H9 (cell line): ENCODE data around the gene RAB35. TPM values are rescaled to one million over a fixed set of nuclear protein-coding genes. Genes with fewer than 3 reads are reported as not detected.

Experiments used
- DNase-seq: peaks from one replicate; pipeline ENCODE4 v3.0.0-alpha.2; 2017
- H2AFZ ChIP-seq: one replicate; pipeline ENCODE4 v1.6.1; 2013; ENCODE audit warnings: mild to moderate bottlenecking, low read length, control low read depth, moderate library complexity
- H2AK5ac ChIP-seq: 2 replicates; pipeline ENCODE4 v1.6.1; 2013; ENCODE audit warnings: low read length, control low read depth, mixed read lengths; ENCODE audit not compliant: insufficient read length
- H2BK120ac ChIP-seq: one replicate; pipeline ENCODE4 v1.6.1; 2013; ENCODE audit warnings: low read depth, mild to moderate bottlenecking, low read length, control low read depth, inconsistent platforms; ENCODE audit not compliant: poor library complexity, severe bottlenecking
- H2BK12ac ChIP-seq: 2 replicates; pipeline ENCODE4 v1.6.1; 2013; ENCODE audit warnings: low read length, control low read depth, mixed read lengths, low read depth; ENCODE audit not compliant: insufficient read length
- H2BK15ac ChIP-seq: 2 replicates; pipeline ENCODE4 v1.6.1; 2013; ENCODE audit warnings: low read depth, low read length, control low read depth
- H2BK20ac ChIP-seq: one replicate; pipeline ENCODE4 v1.6.1; 2013; ENCODE audit warnings: low read depth, mild to moderate bottlenecking, low read length, control low read depth, inconsistent platforms; ENCODE audit not compliant: poor library complexity, severe bottlenecking
- H2BK5ac ChIP-seq: 2 replicates; pipeline ENCODE4 v1.6.1; 2013; ENCODE audit warnings: low read length, control low read depth, mixed read lengths; ENCODE audit not compliant: insufficient read length
- H3K14ac ChIP-seq: 2 replicates; pipeline ENCODE4 v1.6.1; 2013; ENCODE audit warnings: low read length, control low read depth; ENCODE audit not compliant: insufficient read depth
- H3K18ac ChIP-seq: 2 replicates; pipeline ENCODE4 v1.6.1; 2013; ENCODE audit warnings: low read depth, mild to moderate bottlenecking, mixed read lengths, low read length, control low read depth; ENCODE audit not compliant: insufficient read length
- H3K23ac ChIP-seq: 2 replicates; pipeline ENCODE4 v1.6.1; 2013; ENCODE audit warnings: low read length, control low read depth, mixed read lengths, low read depth; ENCODE audit not compliant: insufficient read length
- H3K23me2 ChIP-seq: 2 replicates; pipeline ENCODE4 v1.6.1; 2013; ENCODE audit warnings: low read depth, mild to moderate bottlenecking, mixed read lengths, low read length, control low read depth; ENCODE audit not compliant: insufficient read length, poor library complexity, severe bottlenecking
- H3K27ac ChIP-seq: 2 replicates; pipeline ENCODE4 v1.5.1; 2013; ENCODE audit warnings: low read length, control low read depth, mixed read lengths, low read depth; ENCODE audit not compliant: insufficient read length
- H3K27me3 ChIP-seq: 2 replicates; pipeline ENCODE4 v1.6.1; 2013; ENCODE audit warnings: low read length, control low read depth, inconsistent platforms; ENCODE audit not compliant: insufficient read depth
- H3K4ac ChIP-seq: 2 replicates; pipeline ENCODE4 v1.6.1; 2013; ENCODE audit warnings: low read depth, mild to moderate bottlenecking, control low read depth, inconsistent platforms, low read length, moderate library complexity
- H3K4me1 ChIP-seq: 2 replicates; pipeline ENCODE4 v1.6.1; 2013; ENCODE audit warnings: low read length, control low read depth, inconsistent platforms; ENCODE audit not compliant: insufficient read depth
- H3K4me2 ChIP-seq: 2 replicates; pipeline ENCODE4 v1.6.1; 2013; ENCODE audit warnings: low read length, control low read depth, mixed read lengths; ENCODE audit not compliant: insufficient read length, insufficient read depth
- H3K56ac ChIP-seq: 2 replicates; pipeline ENCODE4 v1.6.1; 2013; ENCODE audit warnings: low read depth, mild to moderate bottlenecking, mixed read lengths, low read length, control low read depth; ENCODE audit not compliant: insufficient read length
- H3K79me1 ChIP-seq: 2 replicates; pipeline ENCODE4 v1.6.1; 2013; ENCODE audit warnings: low read depth, mild to moderate bottlenecking, moderate library complexity, low read length, control low read depth, inconsistent platforms; ENCODE audit not compliant: insufficient read depth, poor library complexity, severe bottlenecking
- H3K79me2 ChIP-seq: 2 replicates; pipeline ENCODE4 v1.6.1; 2013; ENCODE audit warnings: low read length, control low read depth, inconsistent platforms; ENCODE audit not compliant: insufficient read depth
- H3K9ac ChIP-seq: 2 replicates; pipeline ENCODE4 v1.6.1; 2013; ENCODE audit warnings: low read length, control low read depth, mixed read lengths; ENCODE audit not compliant: insufficient read length; ENCODE audit errors: extremely low read depth
- H3K9me3 ChIP-seq: one replicate; pipeline ENCODE4 v1.6.1; 2013; ENCODE audit warnings: low read depth, low read length, inconsistent platforms; ENCODE audit not compliant: control insufficient read depth
- H3T11ph ChIP-seq: one replicate; pipeline ENCODE4 v1.6.1; 2013; ENCODE audit warnings: mild to moderate bottlenecking, low read length, control low read depth, inconsistent platforms
- H4K20me1 ChIP-seq: one replicate; pipeline ENCODE4 v1.6.1; 2013; ENCODE audit not compliant: control insufficient read depth, insufficient read length, insufficient read depth
- H4K5ac ChIP-seq: 2 replicates; pipeline ENCODE4 v1.6.1; 2013; ENCODE audit warnings: low read depth, mild to moderate bottlenecking, mixed read lengths, low read length, control low read depth; ENCODE audit not compliant: insufficient read length
- H4K8ac ChIP-seq: replicated peaks from 2 replicates; pipeline ENCODE4 v1.6.1; 2013; ENCODE audit warnings: low read length, control low read depth, mixed read lengths, low read depth; ENCODE audit not compliant: insufficient read length
- H4K91ac ChIP-seq: 2 replicates; pipeline ENCODE4 v1.6.1; 2013; ENCODE audit warnings: low read depth, mild to moderate bottlenecking, moderate library complexity, mixed read lengths, low read length, control low read depth; ENCODE audit not compliant: insufficient read length
- H3K27ac Mint-ChIP-seq, 3 experiments: 2 replicates in 2 of 3; 3 replicates in 1 of 3; pipeline ENCODE4 v1.8.0; 2020 to 2021; ENCODE audit warnings: mixed read lengths in 3 of 3, mild to moderate bottlenecking in 1 of 3, moderate library complexity in 1 of 3
- H3K27me3 Mint-ChIP-seq: 2 replicates; pipeline ENCODE4 v1.8.0; 2021; ENCODE audit warnings: low read depth, mild to moderate bottlenecking, moderate library complexity, mixed read lengths
- H3K36me3 Mint-ChIP-seq, 3 experiments: 2 replicates in 2 of 3; 3 replicates in 1 of 3; pipeline ENCODE4 v1.8.0; 2020 to 2021; ENCODE audit warnings: low read depth in 3 of 3, mixed read lengths in 3 of 3; ENCODE audit not compliant: insufficient read depth in 1 of 3
- H3K4me1 Mint-ChIP-seq, 2 experiments: 2 replicates each; pipeline ENCODE4 v1.8.0; 2020; ENCODE audit warnings: mixed read lengths in 2 of 2
- H3K4me3 Mint-ChIP-seq, 2 experiments: 2 replicates in 1 of 2; 3 replicates in 1 of 2; pipeline ENCODE4 v1.8.0; 2020 to 2021; ENCODE audit warnings: mild to moderate bottlenecking in 2 of 2, mixed read lengths in 2 of 2, moderate library complexity in 1 of 2
- H3K9me3 Mint-ChIP-seq, 2 experiments: 2 replicates in 1 of 2; 3 replicates in 1 of 2; pipeline ENCODE4 v1.8.0; 2020; ENCODE audit warnings: mild to moderate bottlenecking in 2 of 2, mixed read lengths in 2 of 2, moderate library complexity in 1 of 2
- WGBS: extraction: QIAGEN DNeasy Blood & Tissue Kit; methylation state at CpG from one replicate; pipeline ENCODE4 v1.1.7; 2013; ENCODE audit warnings: missing lambda C conversion rate, low lambda C conversion rate, mixed read lengths; ENCODE audit not compliant: insufficient read length; ENCODE audit errors: extremely low coverage; 5-methylcytosine and 5-hydroxymethylcytosine counted together
- total RNA-seq: library from RNA; stranded (reverse); gene quantifications from 2 replicates; pipeline ENCODE4 v1.2.1, GENCODE V29; 2021
- TF ChIP-seq, protein P1 (sequence below): fragments of 200-600 bp; sonication (generic); conservative IDR thresholded peaks from 3 replicates; pipeline ENCODE4 v1.8.0; 2021; ENCODE audit warnings: antibody characterized with exemption, mild to moderate bottlenecking

RAB35 gene
- total RNA-seq, 1 experiment from 2014 or later = 60.0 TPM

DNA sequence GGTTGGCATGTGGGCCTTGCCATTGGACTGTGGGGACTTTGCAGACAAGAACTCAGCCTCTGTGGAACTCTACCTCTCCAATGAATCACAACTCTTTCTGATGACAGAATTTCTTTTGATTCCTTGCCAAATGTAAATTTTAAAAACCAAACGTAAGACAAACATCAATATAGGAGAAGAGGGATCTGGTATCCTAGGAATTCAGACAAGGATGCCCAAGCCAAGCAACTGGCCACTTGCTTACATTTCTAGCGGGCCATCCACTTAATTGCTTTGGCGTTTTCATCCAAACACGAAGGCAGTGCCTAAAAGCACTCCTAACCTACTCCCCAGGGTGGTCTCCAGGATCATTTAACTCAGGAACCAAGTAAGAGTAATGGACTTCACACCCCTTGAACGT, 23.4 kb upstream of the RAB35 start:
- TF ChIP-seq, protein P1, sequence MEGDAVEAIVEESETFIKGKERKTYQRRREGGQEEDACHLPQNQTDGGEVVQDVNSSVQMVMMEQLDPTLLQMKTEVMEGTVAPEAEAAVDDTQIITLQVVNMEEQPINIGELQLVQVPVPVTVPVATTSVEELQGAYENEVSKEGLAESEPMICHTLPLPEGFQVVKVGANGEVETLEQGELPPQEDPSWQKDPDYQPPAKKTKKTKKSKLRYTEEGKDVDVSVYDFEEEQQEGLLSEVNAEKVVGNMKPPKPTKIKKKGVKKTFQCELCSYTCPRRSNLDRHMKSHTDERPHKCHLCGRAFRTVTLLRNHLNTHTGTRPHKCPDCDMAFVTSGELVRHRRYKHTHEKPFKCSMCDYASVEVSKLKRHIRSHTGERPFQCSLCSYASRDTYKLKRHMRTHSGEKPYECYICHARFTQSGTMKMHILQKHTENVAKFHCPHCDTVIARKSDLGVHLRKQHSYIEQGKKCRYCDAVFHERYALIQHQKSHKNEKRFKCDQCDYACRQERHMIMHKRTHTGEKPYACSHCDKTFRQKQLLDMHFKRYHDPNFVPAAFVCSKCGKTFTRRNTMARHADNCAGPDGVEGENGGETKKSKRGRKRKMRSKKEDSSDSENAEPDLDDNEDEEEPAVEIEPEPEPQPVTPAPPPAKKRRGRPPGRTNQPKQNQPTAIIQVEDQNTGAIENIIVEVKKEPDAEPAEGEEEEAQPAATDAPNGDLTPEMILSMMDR = no peak
- H2BK120ac ChIP-seq = no peak overlapping the region
- H2BK5ac ChIP-seq = no peak overlapping the region
- Mint-ChIP-seq H3K9me3 (no peaks in the 10 kb centered on the region), H3K36me3 (peaks cover 68 to 97% (median 95%) of the 10 kb centered on the region in 3 experiments; a peak in 6 of 7 replicates), H3K27me3 (no peaks in the 10 kb centered on the region), H3K4me1 (no peaks in the 10 kb centered on the region), H3K4me3 (no peak overlapping the region), H3K27ac (no peak overlapping the region; a peak in 1 of 7 replicates)
- no peak overlapping the region for H3K56ac ChIP-seq
- H3K4me2 ChIP-seq = no peak overlapping the region
- H3K14ac ChIP-seq = no peak overlapping the region
- no peak overlapping the region for H3K9ac ChIP-seq
- H4K5ac ChIP-seq = no peak overlapping the region
- H3K9me3 ChIP-seq = no peaks in the 10 kb centered on the region
- H3K79me1 ChIP-seq = no peaks in the 10 kb centered on the region
- no peak overlapping the region for H2BK15ac ChIP-seq
- no peak overlapping the region for H3K27ac ChIP-seq
- H3K4me1 ChIP-seq = no peaks in the 10 kb centered on the region
- WGBS = no CpG with 5 or more reads among the region's 5 CpGs
- H3K4ac ChIP-seq = no peak overlapping the region
- no peak overlapping the region for H3K23ac ChIP-seq
- no peak overlapping the region for H3K18ac ChIP-seq
- H3K79me2 ChIP-seq = no peaks in the 10 kb centered on the region
- no peaks in the 10 kb centered on the region for H3K23me2 ChIP-seq
- no peak overlapping the region for H2AK5ac ChIP-seq
- H4K20me1 ChIP-seq = no peaks in the 10 kb centered on the region
- no peak overlapping the region for H3T11ph ChIP-seq
- no peak overlapping the region for H2AFZ ChIP-seq
- H4K91ac ChIP-seq = no peak overlapping the region
- H3K27me3 ChIP-seq = no peaks in the 10 kb centered on the region
- no peak overlapping the region for H2BK12ac ChIP-seq
- no peak for DNase-seq
- no peak overlapping the region for H4K8ac ChIP-seq
- H2BK20ac ChIP-seq = no peak overlapping the region
